Ectodermal cell (in vitro differentiated cells): ENCODE data around the gene CACNA1I. TPM values are rescaled to one million over a fixed set of nuclear protein-coding genes. Genes with fewer than 3 reads are reported as not detected.
"Not testable (repeated sequence)": the region's sequence is repeated elsewhere in the genome, so short reads cannot be mapped to it uniquely, and the experiment has no call there.

Source experiments
- H3K27ac ChIP-seq: 2 replicates; pipeline ENCODE4 v1.7.0; 2013; ENCODE audit warnings: mild to moderate bottlenecking, low read depth, low read length; ENCODE audit not compliant: insufficient read depth, poor library complexity, severe bottlenecking
- H3K27me3 ChIP-seq: 2 replicates; pipeline ENCODE4 v1.7.0; 2013; ENCODE audit warnings: mild to moderate bottlenecking, low read length; ENCODE audit not compliant: insufficient read depth, control insufficient read depth, poor library complexity, severe bottlenecking
- H3K36me3 ChIP-seq: one replicate; pipeline ENCODE4 v1.7.0; 2013; ENCODE audit warnings: low read length; ENCODE audit not compliant: control insufficient read depth, insufficient read depth
- H3K4me1 ChIP-seq: one replicate; pipeline ENCODE4 v1.7.0; 2013; ENCODE audit warnings: low read length; ENCODE audit not compliant: control insufficient read depth, insufficient read depth
- H3K4me3 ChIP-seq: 2 replicates; pipeline ENCODE4 v1.7.0; 2013; ENCODE audit warnings: low read depth, low read length, control low read depth; ENCODE audit not compliant: insufficient read depth
- H3K9me3 ChIP-seq: 2 replicates; pipeline ENCODE4 v1.7.0; 2013; ENCODE audit warnings: mild to moderate bottlenecking, low read length, moderate library complexity; ENCODE audit not compliant: control insufficient read depth
- WGBS, 2 experiments: methylation state at CpG; one replicate each; pipeline ENCODE4 v1.1.7; 2013; ENCODE audit warnings: missing lambda C conversion rate in 2 of 2; 5-methylcytosine and 5-hydroxymethylcytosine counted together
- polyA plus RNA-seq, 4 experiments: library from polyadenylated mRNA; stranded (reverse); fragments of 50-300 nt; gene quantifications; one replicate each; pipeline ENCODE4 v1.2.3, GENCODE V29; 2013

The CACNA1I gene
- 0.37 TPM for polyA plus RNA-seq (2013, experiment 1 of 4)
- polyA plus RNA-seq (2013, experiment 2 of 4) = 0.41 TPM
- 0.32 TPM for polyA plus RNA-seq (2013, experiment 3 of 4)
- 0.24 TPM for polyA plus RNA-seq (2013, experiment 4 of 4)

- no peaks in the 10 kb centered on the region for H3K27me3 ChIP-seq
- no peaks in the 10 kb centered on the region for H3K9me3 ChIP-seq
- no peak within 1 kb of the TSS for H3K4me3 ChIP-seq
- no peaks in the 10 kb centered on the region for H3K36me3 ChIP-seq
- H3K27ac ChIP-seq = no peak within 1 kb of the TSS
- WGBS, 2 experiments = 92 to 93% methylated on average over 14 of the region's 14 CpGs
- H3K4me1 ChIP-seq = no peaks in the 10 kb centered on the region
Observed at GRCh38 chr22:39570665-39571064, at the start of gene CACNA1I. Gene CACNA1I (plus strand): TSS chr22:39570753. CDS start chr22:39570753, 0 bp downstream.

GRCh38 chr22:39521106-39521885 is 49.3 kb upstream of the CACNA1I start:
- H3K27ac ChIP-seq = peak overlapping the region; percentile 94
- H3K27me3 ChIP-seq, H3K9me3 ChIP-seq: not testable (repeated sequence)
- peaks cover 19% of the 10 kb centered on the region for H3K4me1 ChIP-seq
- 10 to 12% methylated on average over 28 of the region's 28 CpGs for WGBS, 2 experiments
- peak overlapping the region; percentile 100 for H3K4me3 ChIP-seq
- H3K36me3 ChIP-seq = peaks cover 36% of the 10 kb centered on the region

- 78 to 88% methylated on average over 1 to 3 of the region's 5 CpGs for WGBS, 2 experiments
- H3K27ac ChIP-seq, H3K9me3 ChIP-seq, H3K27me3 ChIP-seq: not testable (repeated sequence)
- Histone ChIP-seq H3K36me3 (peaks cover 32% of the 10 kb centered on the region), H3K4me3 (peak overlapping the region; percentile 100), H3K4me1 (peaks cover 19% of the 10 kb centered on the region)
Observed at GRCh38 chr22:39522091-39522490, 48.5 kb upstream of the CACNA1I start.

- Histone ChIP-seq H3K27me3 (no peaks in the 10 kb centered on the region), H3K9me3 (no peaks in the 10 kb centered on the region), H3K36me3 (peaks cover 32% of the 10 kb centered on the region), H3K27ac (peak overlapping the region; percentile 45), H3K4me1 (peaks cover 21% of the 10 kb centered on the region), H3K4me3 (peak overlapping the region; percentile 28)
- WGBS, 2 experiments = 90% methylated on average over 14 of the region's 14 CpGs
Observed at GRCh38 chr22:39522567-39523300, 47.8 kb upstream of the CACNA1I start.

GRCh38 chr22:39524089-39524752 is 46.3 kb upstream of the CACNA1I start:
- no peaks in the 10 kb centered on the region for H3K27me3 ChIP-seq
- no peak overlapping the region for H3K27ac ChIP-seq
- no peaks in the 10 kb centered on the region for H3K9me3 ChIP-seq
- H3K4me1 ChIP-seq = peaks cover 24% of the 10 kb centered on the region
- peaks cover 32% of the 10 kb centered on the region for H3K36me3 ChIP-seq
- WGBS, 2 experiments = 93 to 95% methylated on average over 13 of the region's 13 CpGs
- no peak overlapping the region for H3K4me3 ChIP-seq

GRCh38 chr22:39524753-39525657 is 45.5 kb upstream of the CACNA1I start:
- H3K4me1 ChIP-seq = peaks cover 24% of the 10 kb centered on the region
- peaks cover 32% of the 10 kb centered on the region for H3K36me3 ChIP-seq
- no peaks in the 10 kb centered on the region for H3K9me3 ChIP-seq
- H3K27me3 ChIP-seq = no peaks in the 10 kb centered on the region
- no peak overlapping the region for H3K4me3 ChIP-seq
- 93 to 94% methylated on average over 10 of the region's 10 CpGs for WGBS, 2 experiments
- H3K27ac ChIP-seq = peak overlapping the region; percentile 38

GRCh38 chr22:39525658-39525975 is 44.9 kb upstream of the CACNA1I start:
- H3K4me3 ChIP-seq = no peak overlapping the region
- H3K36me3 ChIP-seq = peaks cover 32% of the 10 kb centered on the region
- peaks cover 24% of the 10 kb centered on the region for H3K4me1 ChIP-seq
- no peaks in the 10 kb centered on the region for H3K27me3 ChIP-seq
- no peaks in the 10 kb centered on the region for H3K9me3 ChIP-seq
- WGBS, 2 experiments = 90% methylated on average over 4 of the region's 4 CpGs
- H3K27ac ChIP-seq = peak overlapping the region; percentile 38

- WGBS, 2 experiments = 87 to 91% methylated on average over 4 of the region's 4 CpGs
- H3K27ac ChIP-seq = no peak overlapping the region
- no peak overlapping the region for H3K4me3 ChIP-seq
- H3K27me3 ChIP-seq = no peaks in the 10 kb centered on the region
- H3K4me1 ChIP-seq = peaks cover 32% of the 10 kb centered on the region
- no peaks in the 10 kb centered on the region for H3K9me3 ChIP-seq
- H3K36me3 ChIP-seq = peaks cover 31% of the 10 kb centered on the region
Observed at GRCh38 chr22:39526736-39527171, 43.8 kb upstream of the CACNA1I start.

- Histone ChIP-seq H3K27me3 (no peaks in the 10 kb centered on the region), H3K9me3 (no peaks in the 10 kb centered on the region), H3K4me3 (no peak overlapping the region), H3K36me3 (peaks cover 24% of the 10 kb centered on the region), H3K27ac (no peak overlapping the region), H3K4me1 (peaks cover 28% of the 10 kb centered on the region)
- WGBS, 2 experiments = 87 to 88% methylated on average over 6 of the region's 6 CpGs
Observed at GRCh38 chr22:39527481-39527961, 43.0 kb upstream of the CACNA1I start.
